COR-L47 (cell line): ENCODE results near the gene ZNF76.
"Not testable (repeated sequence)": the region's sequence is repeated elsewhere in the genome, so short reads cannot be mapped to it uniquely, and the experiment has no call there.

Source experiments
- DNase-seq: peaks from one replicate; lab custom pipeline; 2025; lab: John Stamatoyannopoulos, UW

Gene ZNF76

GRCh38 chr6:35300848-35301247 is 41.3 kb downstream of the ZNF76 start:
- no peak for DNase-seq

- DNase-seq, result no peak
These were observed 43.2 kb downstream of the ZNF76 start for GRCh38 chr6:35302604-35303241.

GRCh38 chr6:35304299-35304698 is 44.8 kb downstream of the ZNF76 start:
- DNase-seq, result no peak

- no peak for DNase-seq
These were observed 45.6 kb downstream of the ZNF76 start for GRCh38 chr6:35305117-35305516.

- not testable (repeated sequence) for DNase-seq
These were observed 47.6 kb downstream of the ZNF76 start for GRCh38 chr6:35307138-35307537.

GRCh38 chr6:35308543-35308942 is 49.0 kb downstream of the ZNF76 start:
- DNase-seq, result not testable (repeated sequence)

GRCh38 chr6:35309611-35310264 is 50.2 kb downstream of the ZNF76 start:
- no peak for DNase-seq

- no peak for DNase-seq
These were observed 50.8 kb downstream of the ZNF76 start for GRCh38 chr6:35310265-35310831.

GRCh38 chr6:35311390-35312075 is 52.0 kb downstream of the ZNF76 start:
- DNase-seq, result no peak

GRCh38 chr6:35312076-35312800 is 52.7 kb downstream of the ZNF76 start:
- DNase-seq, result no peak

- no peak for DNase-seq
These were observed 53.3 kb downstream of the ZNF76 start for GRCh38 chr6:35312807-35313206.

GRCh38 chr6:35317483-35318195 is 58.1 kb downstream of the ZNF76 start:
- no peak for DNase-seq

- DNase-seq, result peak; percentile 41
These were observed 58.9 kb downstream of the ZNF76 start for GRCh38 chr6:35318196-35319171.

GRCh38 chr6:35319346-35320030 is 60.0 kb downstream of the ZNF76 start:
- no peak for DNase-seq

GRCh38 chr6:35320031-35320410 is 60.5 kb downstream of the ZNF76 start:
- DNase-seq, result no peak

- no peak for DNase-seq
These were observed 61.6 kb downstream of the ZNF76 start for GRCh38 chr6:35321091-35321490.

GRCh38 chr6:35327349-35328027 is 68.0 kb downstream of the ZNF76 start:
- peak; percentile 57 for DNase-seq

GRCh38 chr6:35328108-35328723 is 68.7 kb downstream of the ZNF76 start:
- no peak for DNase-seq

- DNase-seq, result not testable (repeated sequence)
These were observed 69.4 kb downstream of the ZNF76 start for GRCh38 chr6:35328965-35329364.
